GM18909 (cell line): Measurements from ENCODE around the gene TMEM98.
"Not testable (repeated sequence)": the region's sequence is repeated elsewhere in the genome, so short reads cannot be mapped to it uniquely, and the experiment has no call there.

Source experiments
- ATAC-seq: cut with Tn5 transposase; IDR thresholded peaks from one replicate; pipeline ENCODE4 v1.9.1; 2021; ENCODE audit warnings: mild to moderate bottlenecking; ENCODE audit not compliant: unreplicated experiment, poor library complexity

The TMEM98 gene

GRCh38 chr17:32971171-32971570 is 43.2 kb downstream of the TMEM98 start:
- ATAC-seq: no peak

GRCh38 chr17:32976131-32976530 is 48.2 kb downstream of the TMEM98 start:
- no peak for ATAC-seq

GRCh38 chr17:32976605-32977004 is 48.7 kb downstream of the TMEM98 start:
- ATAC-seq: no peak

- ATAC-seq: no peak
Observed at GRCh38 chr17:32980230-32980629, 52.3 kb downstream of the TMEM98 start.

- ATAC-seq: not testable (repeated sequence)
Observed at GRCh38 chr17:32981611-32982010, 53.7 kb downstream of the TMEM98 start.

GRCh38 chr17:32985050-32985756 is 57.2 kb downstream of the TMEM98 start:
- ATAC-seq: no peak

GRCh38 chr17:32987453-32987805 is 59.5 kb downstream of the TMEM98 start:
- not testable (repeated sequence) for ATAC-seq

GRCh38 chr17:32987868-32988267 is 59.9 kb downstream of the TMEM98 start:
- ATAC-seq: not testable (repeated sequence)

GRCh38 chr17:32988481-32989101 is 60.6 kb downstream of the TMEM98 start:
- no peak for ATAC-seq

- no peak for ATAC-seq
Observed at GRCh38 chr17:32992321-32993033, 64.5 kb downstream of the TMEM98 start.

- no peak for ATAC-seq
Observed at GRCh38 chr17:32993977-32994376, 66.0 kb downstream of the TMEM98 start.
